Progenitor cell of endocrine pancreas (in vitro differentiated cells): ENCODE data around the gene SLC6A12. TPM values are rescaled to one million over a fixed set of nuclear protein-coding genes. Genes with fewer than 3 reads are reported as not detected.

ENCODE experiments used
- DNase-seq: peaks from one replicate; pipeline ENCODE4 v3.0.0; 2021; ENCODE audit warnings: low spot score; ENCODE audit not compliant: unreplicated experiment
- H3K27ac Mint-ChIP-seq: 2 replicates; pipeline ENCODE4 v1.8.0; 2021; ENCODE audit warnings: mild to moderate bottlenecking, moderate library complexity, mixed read lengths
- H3K27me3 Mint-ChIP-seq: 2 replicates; pipeline ENCODE4 v1.8.0; 2021; ENCODE audit warnings: mixed read lengths
- H3K36me3 Mint-ChIP-seq: 2 replicates; pipeline ENCODE4 v1.8.0; 2022; ENCODE audit warnings: mixed read lengths; ENCODE audit not compliant: insufficient read depth
- H3K4me1 Mint-ChIP-seq: 2 replicates; pipeline ENCODE4 v1.8.0; 2021; ENCODE audit warnings: low read depth, mixed read lengths
- H3K4me3 Mint-ChIP-seq: 2 replicates; pipeline ENCODE4 v1.8.0; 2021; ENCODE audit warnings: low read depth, mild to moderate bottlenecking, moderate library complexity, mixed read lengths
- H3K9me3 Mint-ChIP-seq: 2 replicates; pipeline ENCODE4 v1.8.0; 2021; ENCODE audit warnings: low read depth, mixed read lengths
- total RNA-seq: library from RNA; stranded (reverse); gene quantifications from 2 replicates; pipeline ENCODE4 v1.2.1, GENCODE V29; 2021
- TF ChIP-seq, protein P1 (sequence below): fragments of 200-600 bp; sonication (generic); IDR thresholded peaks from one replicate; pipeline ENCODE4 v1.5.0; 2021; ENCODE audit warnings: antibody characterized with exemption, mild to moderate bottlenecking; ENCODE audit not compliant: unreplicated experiment

Gene SLC6A12
- total RNA-seq, 1 donor from 2014 or later: 3.1 TPM

DNA sequence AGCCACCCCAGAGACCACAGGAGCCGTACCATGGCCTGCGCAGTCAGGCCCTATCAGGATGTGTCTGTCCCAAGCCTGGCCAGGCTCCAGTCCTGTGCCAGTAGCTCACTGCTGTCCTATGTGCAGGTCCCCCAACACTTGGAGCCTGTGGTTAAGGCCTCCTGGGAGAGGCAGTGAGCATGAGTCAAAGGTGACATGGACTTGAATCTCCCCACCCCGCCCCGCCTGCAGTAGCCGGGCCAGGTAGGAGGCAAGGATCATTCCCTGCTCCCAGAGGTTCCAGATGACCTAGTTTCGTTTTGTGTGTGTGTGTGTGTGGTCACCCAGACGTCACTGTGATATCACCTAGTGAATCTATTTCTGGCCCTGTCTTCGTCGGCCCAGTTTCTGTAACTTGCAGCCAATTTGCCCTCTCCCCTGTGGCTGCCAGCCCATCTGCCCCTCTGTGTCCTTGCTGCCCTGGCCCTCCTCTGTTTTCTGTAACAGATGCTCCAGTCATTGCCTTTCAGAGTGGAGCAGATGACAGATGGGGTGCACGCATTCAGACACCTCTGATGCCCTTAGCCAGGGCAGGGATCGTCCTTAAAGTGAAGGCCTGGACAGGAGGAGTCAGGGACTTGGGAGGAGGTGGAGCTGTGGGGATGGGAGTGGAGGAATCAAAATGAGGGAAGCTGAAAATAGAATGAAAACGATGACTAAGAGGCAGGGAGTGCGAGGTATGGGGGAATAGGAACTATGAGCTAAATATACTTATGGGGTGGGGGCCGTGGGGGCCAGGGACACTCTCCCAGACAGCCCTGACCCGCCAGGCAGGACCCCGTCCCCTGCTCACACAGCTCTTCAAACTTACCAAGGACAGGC lies 37.4 kb downstream of the SLC6A12 start:
- H3K9me3 Mint-ChIP-seq: no peaks in the 10 kb centered on the region
- H3K36me3 Mint-ChIP-seq: no peaks in the 10 kb centered on the region
- no peak for DNase-seq
- no peak overlapping the region for H3K4me3 Mint-ChIP-seq
- H3K27ac Mint-ChIP-seq: peak overlapping the region; percentile 82
- peaks cover 45% of the 10 kb centered on the region for H3K27me3 Mint-ChIP-seq
- H3K4me1 Mint-ChIP-seq: peaks cover 5% of the 10 kb centered on the region
- TF ChIP-seq, protein P1, sequence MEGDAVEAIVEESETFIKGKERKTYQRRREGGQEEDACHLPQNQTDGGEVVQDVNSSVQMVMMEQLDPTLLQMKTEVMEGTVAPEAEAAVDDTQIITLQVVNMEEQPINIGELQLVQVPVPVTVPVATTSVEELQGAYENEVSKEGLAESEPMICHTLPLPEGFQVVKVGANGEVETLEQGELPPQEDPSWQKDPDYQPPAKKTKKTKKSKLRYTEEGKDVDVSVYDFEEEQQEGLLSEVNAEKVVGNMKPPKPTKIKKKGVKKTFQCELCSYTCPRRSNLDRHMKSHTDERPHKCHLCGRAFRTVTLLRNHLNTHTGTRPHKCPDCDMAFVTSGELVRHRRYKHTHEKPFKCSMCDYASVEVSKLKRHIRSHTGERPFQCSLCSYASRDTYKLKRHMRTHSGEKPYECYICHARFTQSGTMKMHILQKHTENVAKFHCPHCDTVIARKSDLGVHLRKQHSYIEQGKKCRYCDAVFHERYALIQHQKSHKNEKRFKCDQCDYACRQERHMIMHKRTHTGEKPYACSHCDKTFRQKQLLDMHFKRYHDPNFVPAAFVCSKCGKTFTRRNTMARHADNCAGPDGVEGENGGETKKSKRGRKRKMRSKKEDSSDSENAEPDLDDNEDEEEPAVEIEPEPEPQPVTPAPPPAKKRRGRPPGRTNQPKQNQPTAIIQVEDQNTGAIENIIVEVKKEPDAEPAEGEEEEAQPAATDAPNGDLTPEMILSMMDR: no peak

DNA sequence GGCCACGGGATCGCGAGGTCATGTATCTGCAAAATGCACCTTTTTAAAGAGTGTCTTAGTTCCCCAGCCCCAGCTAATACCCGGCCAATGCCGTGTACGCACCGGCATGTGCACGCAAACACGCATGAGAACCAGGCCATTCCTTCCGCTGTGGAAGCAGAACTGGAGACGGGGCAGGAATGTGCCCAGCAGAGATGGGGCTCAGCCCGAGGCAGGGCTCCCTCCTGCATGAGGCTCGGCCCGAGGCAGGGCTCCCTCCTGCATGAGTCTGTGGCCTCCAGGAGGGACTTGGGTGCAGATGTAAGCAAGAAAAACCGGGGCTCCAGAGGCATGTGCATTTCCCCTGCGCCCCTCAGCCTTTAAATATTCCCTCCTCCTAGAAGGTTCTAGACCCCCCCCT lies 38.2 kb downstream of the SLC6A12 start:
- no peaks in the 10 kb centered on the region for H3K9me3 Mint-ChIP-seq
- no peaks in the 10 kb centered on the region for H3K36me3 Mint-ChIP-seq
- no peak overlapping the region for H3K4me3 Mint-ChIP-seq
- peaks cover 3% of the 10 kb centered on the region for H3K4me1 Mint-ChIP-seq
- H3K27me3 Mint-ChIP-seq: peaks cover 53% of the 10 kb centered on the region
- TF ChIP-seq, protein P1: no peak
- no peak overlapping the region for H3K27ac Mint-ChIP-seq
- no peak for DNase-seq

DNA sequence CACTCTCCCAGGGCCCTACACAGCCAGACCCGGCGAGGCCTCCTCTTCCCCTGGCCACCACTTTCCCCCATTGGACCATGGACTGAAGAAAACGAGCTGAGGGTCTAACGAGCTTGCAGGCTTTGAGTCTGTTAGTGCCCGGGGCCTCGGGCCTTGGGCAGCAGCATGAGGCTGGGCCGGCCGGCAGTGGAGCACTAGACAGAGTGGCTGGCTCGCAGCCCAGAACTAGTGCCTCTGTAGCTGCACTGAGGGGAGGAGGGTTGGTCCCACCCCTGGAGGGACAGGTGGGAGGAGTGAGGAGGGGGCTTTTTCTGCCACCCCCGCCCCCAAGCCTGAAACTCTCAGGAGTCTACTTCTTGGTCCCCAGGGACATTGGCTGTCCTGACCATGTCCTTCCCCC lies 38.7 kb downstream of the SLC6A12 start:
- Mint-ChIP-seq H3K27ac (no peak overlapping the region), H3K4me3 (no peak overlapping the region), H3K27me3 (peaks cover 54% of the 10 kb centered on the region), H3K36me3 (no peaks in the 10 kb centered on the region), H3K9me3 (no peaks in the 10 kb centered on the region), H3K4me1 (peaks cover 3% of the 10 kb centered on the region)
- TF ChIP-seq, protein P1: no peak
- DNase-seq: no peak

DNA sequence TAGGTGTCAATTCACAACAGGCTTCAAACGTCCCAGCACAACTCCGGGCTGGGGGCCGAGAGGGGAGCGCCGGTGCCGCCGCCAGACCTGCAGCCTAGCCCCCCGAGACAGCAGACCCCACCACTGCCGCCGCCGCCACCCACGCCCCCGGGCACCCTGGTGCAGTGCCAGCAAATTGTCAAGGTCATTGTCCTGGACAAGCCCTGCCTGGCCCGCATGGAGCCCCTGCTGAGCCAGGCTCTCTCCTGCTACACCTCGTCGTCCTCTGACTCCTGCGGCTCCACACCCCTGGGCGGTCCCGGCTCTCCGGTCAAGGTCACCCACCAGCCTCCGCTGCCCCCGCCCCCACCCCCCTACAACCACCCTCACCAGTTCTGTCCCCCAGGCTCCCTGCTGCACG lies 39.4 kb downstream of the SLC6A12 start:
- peaks cover 3% of the 10 kb centered on the region for H3K4me1 Mint-ChIP-seq
- no peak for DNase-seq

DNA sequence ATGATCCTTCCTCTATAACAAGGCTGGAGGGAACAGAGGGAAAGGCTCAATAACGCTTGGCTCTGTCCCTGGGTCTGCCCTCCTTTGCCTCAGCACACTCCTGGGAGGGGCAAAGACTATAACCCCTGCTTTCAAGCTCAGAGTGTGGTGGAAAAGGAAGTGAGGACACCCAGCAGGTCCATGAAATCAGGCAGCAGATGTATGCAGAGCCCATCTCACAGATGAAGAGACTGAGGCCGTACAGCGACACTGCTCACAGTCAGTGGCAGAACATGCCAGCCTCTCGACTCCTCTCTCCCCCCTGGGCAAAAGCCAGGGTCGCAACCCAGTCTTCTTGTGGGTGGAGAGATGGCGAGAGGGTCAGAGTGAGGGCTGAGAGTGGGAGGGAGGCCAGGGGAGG lies 39.8 kb downstream of the SLC6A12 start:
- peaks cover 3% of the 10 kb centered on the region for H3K4me1 Mint-ChIP-seq
- peaks cover 60% of the 10 kb centered on the region for H3K27me3 Mint-ChIP-seq
- TF ChIP-seq, protein P1: no peak
- no peak overlapping the region for H3K27ac Mint-ChIP-seq
- no peak for DNase-seq
- no peaks in the 10 kb centered on the region for H3K36me3 Mint-ChIP-seq
- H3K9me3 Mint-ChIP-seq: no peaks in the 10 kb centered on the region
- H3K4me3 Mint-ChIP-seq: no peak overlapping the region

More for the DNA sequence above, 39.4 kb downstream of the SLC6A12 start:
- TF ChIP-seq, protein P1: no peak
- Mint-ChIP-seq H3K27me3 (peaks cover 56% of the 10 kb centered on the region), H3K36me3 (no peaks in the 10 kb centered on the region), H3K4me3 (no peak overlapping the region), H3K9me3 (no peaks in the 10 kb centered on the region), H3K27ac (no peak overlapping the region)
